H1 (cell line): ENCODE data around the gene GUCA1A. TPM values are rescaled to one million over a fixed set of nuclear protein-coding genes. Genes with fewer than 3 reads are reported as not detected.

Experiments
- CTCF ChIA-PET: fragments of 300-600 bp; sonication (Branson Sonifier 250); formaldehyde crosslinking; loops from one replicate; lab custom pipeline; 2021; ENCODE audit not compliant: partially characterized antibody; lab: Charles Lee
- POLR2A ChIA-PET: fragments of 300-600 bp; sonication (Branson Sonifier 250); formaldehyde crosslinking; loops from one replicate; lab custom pipeline; 2021; ENCODE audit warnings: inconsistent platforms; ENCODE audit not compliant: partially characterized antibody; lab: Charles Lee
- DNase-seq, 2 experiments: peaks; one replicate each; pipeline versions ENCODE4 v3.0.0 to v3.0.0-alpha.2; 2010 to 2022; ENCODE audit warnings: low spot score in 2 of 2, low read depth in 1 of 2, mixed read lengths in 1 of 2
- FAIRE-seq: peaks from 2 replicates; lab custom pipeline; 2011; peaks lifted over from hg19 to GRCh38; lab: Jason Lieb, UNC
- H2AFZ ChIP-seq: 2 replicates; pipeline ENCODE4 v1.8.1; 2012; ENCODE audit warnings: low read length, inconsistent platforms
- H2AK5ac ChIP-seq: 2 replicates; pipeline ENCODE4 v1.6.1; 2013; ENCODE audit warnings: low read depth, low read length
- H2BK120ac ChIP-seq: replicated peaks from 2 replicates; pipeline ENCODE3; 2013; ENCODE audit warnings: low read depth, low read length, inconsistent platforms
- H2BK12ac ChIP-seq: 2 replicates; pipeline ENCODE4 v1.6.1; 2013; ENCODE audit warnings: low read depth, low read length
- H2BK15ac ChIP-seq: 2 replicates; pipeline ENCODE4 v1.6.1; 2013; ENCODE audit warnings: low read length
- H2BK20ac ChIP-seq: 2 replicates; pipeline ENCODE4 v1.6.1; 2013; ENCODE audit warnings: low read length
- H2BK5ac ChIP-seq: 2 replicates; pipeline ENCODE4 v1.6.1; 2013; ENCODE audit warnings: low read depth, low read length
- H3K14ac ChIP-seq: 2 replicates; pipeline ENCODE4 v1.6.1; 2013; ENCODE audit warnings: inconsistent platforms; ENCODE audit not compliant: insufficient read length
- H3K18ac ChIP-seq: 2 replicates; pipeline ENCODE4 v1.6.1; 2013; ENCODE audit warnings: low read length; ENCODE audit errors: extremely low read depth
- H3K23ac ChIP-seq: 2 replicates; pipeline ENCODE4 v1.6.1; 2013; ENCODE audit warnings: inconsistent platforms; ENCODE audit not compliant: insufficient read length
- H3K23me2 ChIP-seq: 2 replicates; pipeline ENCODE4 v1.6.1; 2013; ENCODE audit warnings: low read depth, low read length
- H3K27ac ChIP-seq: 2 replicates; pipeline ENCODE4 v1.6.1; 2011; ENCODE audit warnings: low read depth, low read length, inconsistent platforms
- H3K27me3 ChIP-seq, 4 experiments: replicated peaks in 1 of 4; 1 replicate in 1 of 4; 2 replicates in 3 of 4; pipeline versions ENCODE4 v1.6.1 to v1.8.1; 2011 to 2013; ENCODE audit warnings: low read length in 3 of 4, mild to moderate bottlenecking in 3 of 4, inconsistent platforms in 2 of 4, mixed read lengths in 2 of 4, moderate library complexity in 1 of 4; ENCODE audit not compliant: control insufficient read depth in 3 of 4, insufficient read depth in 3 of 4; ENCODE audit errors: extremely low read depth in 1 of 4
- H3K36me3 ChIP-seq, 4 experiments: 2 replicates each; pipeline versions ENCODE4 v1.6.1 to v1.8.1; 2011 to 2013; ENCODE audit warnings: mild to moderate bottlenecking in 4 of 4, low read length in 3 of 4, moderate library complexity in 2 of 4, control low read depth in 1 of 4, inconsistent platforms in 1 of 4; ENCODE audit not compliant: insufficient read depth in 4 of 4, control insufficient read depth in 2 of 4
- H3K4ac ChIP-seq: replicated peaks from 2 replicates; pipeline ENCODE3; 2013; ENCODE audit warnings: low read length, low read depth, mixed read lengths, inconsistent platforms; ENCODE audit not compliant: insufficient read length
- H3K4me1 ChIP-seq, 4 experiments: replicated peaks in 1 of 4; 1 replicate in 1 of 4; 2 replicates in 3 of 4; pipeline versions ENCODE4 v1.6.1 to v1.8.1; 2011 to 2013; ENCODE audit warnings: low read length in 3 of 4, inconsistent platforms in 2 of 4, mixed read lengths in 1 of 4; ENCODE audit not compliant: insufficient read depth in 4 of 4, control insufficient read depth in 3 of 4
- H3K4me2 ChIP-seq, 2 experiments: 2 replicates each; pipeline versions ENCODE4 v1.6.1 to v1.8.1; 2011 to 2013; ENCODE audit warnings: low read depth in 2 of 2, low read length in 2 of 2, control low read depth in 1 of 2, inconsistent platforms in 1 of 2, mild to moderate bottlenecking in 1 of 2; ENCODE audit not compliant: insufficient read depth in 1 of 2
- H3K4me3 ChIP-seq, 4 experiments: fragments of 200-600, 300-600 bp in 1 of 4; sonication (generic), shearing (Covaris generic), sonication (Bioruptor Twin) in 1 of 4; 2 replicates each; pipeline versions ENCODE4 v1.5.1 to v1.8.1; 2011 to 2016; ENCODE audit warnings: low read length in 4 of 4, low read depth in 3 of 4, control low read depth in 2 of 4, inconsistent platforms in 2 of 4, mild to moderate bottlenecking in 2 of 4, mixed read lengths in 1 of 4, moderate library complexity in 1 of 4; ENCODE audit not compliant: insufficient read depth in 2 of 4; ENCODE audit errors: extremely low read depth in 1 of 4
- H3K56ac ChIP-seq: replicated peaks from 2 replicates; pipeline ENCODE3; 2013; ENCODE audit warnings: low read depth, mild to moderate bottlenecking, mixed read lengths, low read length, inconsistent platforms; ENCODE audit not compliant: insufficient read length
- H3K79me1 ChIP-seq: 2 replicates; pipeline ENCODE4 v1.6.1; 2013; ENCODE audit warnings: low read depth, low read length, control low read depth
- H3K79me2 ChIP-seq, 2 experiments: 2 replicates each; pipeline versions ENCODE4 v1.6.1 to v1.8.1; 2012 to 2013; ENCODE audit warnings: low read length in 2 of 2, mild to moderate bottlenecking in 2 of 2, inconsistent platforms in 1 of 2; ENCODE audit not compliant: insufficient read depth in 2 of 2, control insufficient read depth in 1 of 2
- H3K9ac ChIP-seq, 4 experiments: replicated peaks in 1 of 4; 1 replicate in 1 of 4; 2 replicates in 3 of 4; pipeline versions ENCODE4 v1.6.1 to v1.8.1; 2011 to 2013; ENCODE audit warnings: low read depth in 3 of 4, low read length in 3 of 4, control low read depth in 2 of 4, mild to moderate bottlenecking in 2 of 4, moderate library complexity in 2 of 4, inconsistent platforms in 1 of 4; ENCODE audit errors: extremely low read depth in 1 of 4
- H3K9me3 ChIP-seq, 2 experiments: 2 replicates each; pipeline versions ENCODE4 v1.6.1 to v1.8.1; 2012 to 2013; ENCODE audit warnings: mild to moderate bottlenecking in 2 of 2, moderate library complexity in 2 of 2, control low read depth in 1 of 2, inconsistent platforms in 1 of 2, low read depth in 1 of 2, low read length in 1 of 2, mixed read lengths in 1 of 2; ENCODE audit not compliant: insufficient read depth in 2 of 2
- H4K20me1 ChIP-seq, 2 experiments: replicated peaks in 1 of 2; 2 replicates each; pipeline versions ENCODE3 to v1.8.1; 2011 to 2013; ENCODE audit warnings: inconsistent platforms in 2 of 2, low read length in 2 of 2, mild to moderate bottlenecking in 1 of 2; ENCODE audit not compliant: insufficient read depth in 2 of 2, control insufficient read depth in 1 of 2
- H4K5ac ChIP-seq: 2 replicates; pipeline ENCODE4 v1.6.1; 2013; ENCODE audit warnings: low read length, low read depth, mixed read lengths, inconsistent platforms; ENCODE audit not compliant: insufficient read length
- H4K8ac ChIP-seq: 2 replicates; pipeline ENCODE4 v1.8.0; 2013; ENCODE audit warnings: mild to moderate bottlenecking, moderate library complexity, low read length, inconsistent platforms; ENCODE audit not compliant: insufficient read depth; ENCODE audit errors: extremely low read depth
- H4K91ac ChIP-seq: replicated peaks from 2 replicates; pipeline ENCODE3; 2013; ENCODE audit warnings: low read length, mixed read lengths, inconsistent platforms; ENCODE audit not compliant: insufficient read length
- JUN ChIP-seq: IDR thresholded peaks from 2 replicates; pipeline ENCODE4 v1.6.1; 2011; ENCODE audit warnings: low read depth, mild to moderate bottlenecking, improper control_type of control experiment, low read length
- MAFK ChIP-seq: IDR thresholded peaks from 2 replicates; pipeline ENCODE4 v1.6.1; 2012; ENCODE audit warnings: low read depth, mild to moderate bottlenecking, improper control_type of control experiment, low read length
- PHF8 ChIP-seq: fragments of 200-600 bp; sonication (generic); conservative IDR thresholded peaks from 2 replicates; pipeline ENCODE4 v1.7.1; 2012; ENCODE audit warnings: low read depth, mild to moderate bottlenecking, inconsistent platforms, low read length, moderate library complexity
- SIRT6 ChIP-seq: IDR thresholded peaks from one replicate; pipeline ENCODE4 v1.7.1; 2012; ENCODE audit warnings: low read length, inconsistent platforms
- WGBS, 2 experiments: shearing (Covaris generic) in 1 of 2; methylation state at CpG; one replicate each; pipeline versions ENCODE4 v1.1.6 to v1.1.7; 2013 to 2015; ENCODE audit warnings: low lambda C conversion rate in 2 of 2, mixed read lengths in 2 of 2, inconsistent platforms in 1 of 2, low coverage in 1 of 2, missing lambda C conversion rate in 1 of 2; ENCODE audit not compliant: insufficient replicate concordance in 2 of 2, insufficient coverage in 1 of 2, insufficient read length in 1 of 2; ENCODE audit errors: extremely low coverage in 1 of 2, missing lambda C conversion rate in 1 of 2; 5-methylcytosine and 5-hydroxymethylcytosine counted together
- polyA plus RNA-seq, 7 experiments: library from polyadenylated mRNA; depleted of rRNA in 3 of 7; stranded (reverse) in 5 of 7; unstranded in 2 of 7; fragments of >200 nt in 5 of 7; fragments of 200-250 nt in 2 of 7; gene quantifications; 1 replicate in 5 of 7; 2 replicates in 1 of 7; 4 replicates in 1 of 7; pipeline versions ENCODE4 v1.2.1 to v1.2.3, GENCODE V29; 2011 to 2013; ENCODE audit warnings: missing spikeins in 2 of 7, mixed read lengths in 2 of 7
- total RNA-seq: library from RNA; stranded (reverse); fragmentation: NEBNext Ultra II Directional; extraction: Animal tissue kit (Norgen Biotek cat#: 25700); gene quantifications from 2 replicates; pipeline ENCODE4 v1.2.1, GENCODE V29; 2021

GUCA1A gene
- total and polyA plus RNA-seq, 2 of the 8 experiments (the other 6 are each of a cell fraction or from before 2014, with no cell fraction given): 4.6 to 24.6 TPM

DNA sequence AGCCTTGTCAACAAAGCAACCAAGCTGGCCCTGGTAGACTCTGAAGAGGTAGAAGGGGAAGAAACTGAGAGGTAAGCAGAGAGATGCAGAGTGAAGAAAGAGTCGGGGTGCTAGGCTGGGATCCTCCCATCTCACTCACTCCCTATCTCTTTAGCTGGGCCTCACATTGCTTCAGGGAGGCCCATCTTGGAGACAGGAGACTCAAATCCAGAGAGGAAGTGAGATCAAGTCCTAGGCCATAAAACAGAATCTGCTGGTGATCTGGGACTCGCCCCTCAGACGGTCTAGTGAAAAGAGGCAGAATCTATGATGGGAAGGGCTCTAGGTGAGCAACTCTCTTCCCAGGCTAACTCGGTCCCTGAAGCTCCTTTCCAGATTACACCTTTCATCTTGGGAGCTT lies 22.3 kb downstream of the GUCA1A start:
- Histone ChIP-seq H2BK120ac (no peak overlapping the region), H2BK15ac (no peak overlapping the region), H3K4ac (no peak overlapping the region), H3K9ac (no peak overlapping the region), H3K18ac (no peak overlapping the region), H3K14ac (no peak overlapping the region), H3K4me2 (no peak overlapping the region), H3K23me2 (0 out of 2 replicates have a peak, but pooled peaks cover under 1% of the 10 kb centered on the region), H3K79me2 (no peaks in the 10 kb centered on the region), H4K91ac (no peak overlapping the region), H3K27ac (no peak overlapping the region), H2BK20ac (no peak overlapping the region), H3K4me3 (no peak overlapping the region), H4K20me1 (no peaks in the 10 kb centered on the region), H2AK5ac (no peak overlapping the region), H3K56ac (no peak overlapping the region), H3K27me3 (peaks cover 0 to 3% (median 0%) of the 10 kb centered on the region in 4 experiments; a peak in 1 of 7 replicates), H3K23ac (no peak overlapping the region), H4K5ac (no peak overlapping the region), H3K4me1 (peaks cover 0 to 4% (median 2%) of the 10 kb centered on the region in 4 experiments; a peak in 5 of 7 replicates), H2BK12ac (no peak overlapping the region), H2AFZ (no peak overlapping the region), H2BK5ac (no peak overlapping the region), H4K8ac (no peak overlapping the region), H3K79me1 (no peaks in the 10 kb centered on the region), H3K9me3 (no peaks in the 10 kb centered on the region), H3K36me3 (no peaks in the 10 kb centered on the region)
- FAIRE-seq: no peak
- ChIA-PET CTCF (interaction anchor here (0.6 to 4.6 kb wide), 7 partner anchors 10 to 808 kb away, joined by 3 to 26 read pairs (median 5); no protein-coding TSS in a partner anchor), POLR2A (interaction anchor here (0.7 to 2.5 kb wide), 3 partner anchors 8 to 35 kb away, joined by 3 to 11 read pairs (median 3); no protein-coding TSS in a partner anchor)
- DNase-seq: no peak
- TF ChIP-seq SIRT6: no peak
- no peak for TF ChIP-seq JUN
- TF ChIP-seq PHF8: no peak
- no peak for TF ChIP-seq MAFK
- WGBS, 2 experiments: 91% methylated on average over 4 of the region's 4 CpGs; no CpG with 5 or more reads in 1 of the 2 experiments
